GM13977 (cell line): ENCODE data around the gene ZNF497.
A peak's percentile ranks its signal among the peaks of the same experiment; 100 is the strongest.
"Not testable (repeated sequence)": the region's sequence is repeated elsewhere in the genome, so short reads cannot be mapped to it uniquely, and the experiment has no call there.

Experiments used
- DNase-seq: peaks from one replicate; pipeline ENCODE4 v3.0.0; 2012; ENCODE audit warnings: low spot score
- CTCF ChIP-seq: IDR thresholded peaks from 2 replicates; pipeline ENCODE4 v1.5.1; 2012; ENCODE audit warnings: mild to moderate bottlenecking, control low read depth; ENCODE audit not compliant: insufficient read depth; ENCODE audit errors: extremely low read depth, missing control alignments
- in situ Hi-C: fragments of 300-500 bp; cut with MboI; formaldehyde crosslinking; loops from one replicate; pipeline ENCODE4 v1.12.0; 2022; ENCODE audit warnings: low sequenced_read_pairs, low pct_unique_long_range_greater_than_20kb, mixed read lengths, inconsistent platforms; ENCODE audit not compliant: unreplicated experiment

The ZNF497 gene

DNA sequence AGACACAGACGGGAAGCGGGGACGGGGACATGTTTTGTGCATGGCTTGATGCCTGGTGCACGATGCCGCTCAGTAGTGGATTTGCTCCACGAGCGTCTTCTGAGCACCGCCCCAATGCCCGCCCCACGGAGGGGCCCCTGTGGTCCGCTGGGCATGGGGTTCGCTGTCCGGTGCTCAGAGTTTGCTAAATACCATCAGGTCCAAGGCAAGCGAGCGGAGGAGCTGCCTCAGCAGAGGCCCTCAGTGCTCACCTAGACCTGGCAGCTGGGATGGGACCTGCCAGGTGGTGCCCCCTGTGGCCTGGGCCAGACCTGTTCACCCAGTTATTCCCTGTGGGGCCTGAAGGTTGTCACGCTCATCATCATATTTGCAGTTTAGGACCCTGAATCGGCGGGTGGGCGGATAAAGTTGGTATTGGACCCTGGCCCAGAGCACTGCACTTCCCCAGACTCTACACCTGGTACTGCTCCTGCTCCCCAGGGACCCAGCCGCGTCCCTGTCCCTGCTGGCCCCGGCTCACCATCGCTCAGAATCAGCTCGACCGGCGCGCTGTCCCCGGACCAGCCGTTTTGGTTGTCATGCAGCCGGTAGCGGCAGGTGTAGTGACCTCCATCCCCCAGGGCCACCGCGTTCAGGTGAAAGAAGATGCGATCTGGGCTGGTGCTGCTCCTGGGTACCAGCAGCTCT, 11.5 kb downstream of the ZNF497 start:
- DNase-seq, result no peak
- in situ Hi-C loops, result no loop called here
- TF ChIP-seq CTCF, result no peak

DNA sequence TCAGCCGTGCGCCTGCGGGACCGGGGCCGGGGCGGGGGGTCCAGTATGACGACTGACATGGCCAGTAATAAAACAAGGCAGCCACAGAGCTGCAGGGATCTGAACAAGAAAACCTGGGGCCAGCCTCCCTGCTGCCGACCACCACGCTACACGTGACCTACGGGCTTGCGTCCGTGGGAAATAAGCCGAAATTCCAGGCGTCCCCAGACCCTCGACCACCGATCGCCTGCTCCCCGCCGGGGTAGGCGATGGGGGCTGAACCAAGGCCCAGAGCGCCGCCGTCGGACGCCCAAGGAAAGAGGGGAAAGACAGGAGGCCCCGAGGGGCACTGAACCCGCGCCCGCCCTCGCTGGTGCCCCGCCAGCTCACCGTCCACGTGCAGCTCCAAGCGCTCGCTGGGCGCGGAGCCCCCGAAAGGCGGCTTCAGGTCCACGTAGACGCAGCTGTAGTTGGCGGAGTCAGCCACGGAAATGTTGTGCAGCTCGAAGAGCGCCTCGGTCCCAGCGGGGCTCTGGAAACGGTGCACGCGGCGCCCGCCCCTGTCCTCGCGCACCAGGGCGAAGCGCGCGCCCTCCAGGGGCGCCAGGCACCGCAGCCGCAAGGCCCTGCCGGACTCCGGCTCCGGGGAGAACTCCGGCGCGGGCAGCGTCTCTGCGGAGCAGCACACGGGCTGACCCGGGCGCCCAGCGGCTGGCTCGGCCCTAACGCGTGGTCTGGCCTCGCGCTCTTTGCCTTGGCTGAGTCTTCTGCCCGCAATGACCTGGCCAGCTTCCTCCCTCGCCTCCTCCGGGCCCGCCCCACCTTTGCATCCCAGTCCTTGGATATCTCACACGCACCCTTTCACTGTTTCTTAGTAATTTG, 12.3 kb downstream of the ZNF497 start:
- in situ Hi-C loops, result no loop called here

GRCh38 chr19:58349590-58349989, 13.0 kb downstream of the ZNF497 start:
- no peak for TF ChIP-seq CTCF
- DNase-seq, result no peak
- in situ Hi-C loops, result no loop called here

More for the DNA sequence above, 12.3 kb downstream of the ZNF497 start:
- no peak for DNase-seq
- TF ChIP-seq CTCF, result no peak

GRCh38 chr19:58348080-58348479, 14.5 kb downstream of the ZNF497 start:
- DNase-seq, in situ Hi-C loops: not testable (repeated sequence)

DNA sequence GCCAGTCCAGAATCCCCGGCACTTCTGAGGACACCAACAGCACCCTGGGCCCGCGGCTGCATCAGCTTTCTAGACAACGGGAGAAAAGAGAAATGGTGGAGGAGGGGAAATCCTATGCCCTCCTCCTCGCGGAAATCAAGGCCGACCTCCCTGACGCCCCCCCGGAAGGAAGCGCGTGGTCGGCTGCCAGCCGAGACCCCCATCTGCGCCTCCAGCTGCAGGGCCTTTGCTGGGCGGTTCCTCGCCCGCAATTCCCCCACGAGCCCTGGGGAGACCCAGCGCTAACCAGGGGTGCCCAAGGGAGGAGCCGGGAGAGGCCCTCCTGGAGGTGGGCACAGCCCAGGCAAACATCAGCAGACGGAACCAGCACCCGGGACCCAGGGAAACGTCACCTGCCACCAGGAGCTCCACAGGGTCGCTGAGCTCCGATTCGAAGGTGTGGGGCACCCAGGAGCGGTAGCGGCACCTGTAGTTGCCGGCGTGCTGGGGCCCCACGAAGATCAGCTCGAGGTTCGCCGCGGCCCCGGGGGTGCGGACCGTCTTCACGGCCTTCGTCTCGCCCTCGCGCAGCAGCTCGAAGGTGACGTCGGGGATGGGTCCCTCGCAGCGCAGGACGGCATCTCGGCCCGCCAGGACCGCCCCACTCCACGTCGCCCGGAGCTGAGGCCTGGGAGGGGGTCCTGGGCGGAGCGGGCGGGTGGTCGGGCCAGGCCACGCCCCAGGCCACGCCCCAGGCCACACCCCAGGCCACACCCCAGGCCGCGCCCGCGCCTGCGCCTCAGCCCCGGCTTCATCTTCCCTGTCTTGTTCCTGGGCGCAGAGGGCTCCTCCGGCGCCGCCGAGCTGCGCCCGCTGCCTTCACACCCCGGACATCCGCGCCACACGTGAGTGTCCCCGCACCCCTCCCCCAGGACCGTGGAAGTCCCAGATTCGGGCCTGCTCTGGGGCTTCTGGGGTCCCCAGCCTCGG, 15.3 kb downstream of the ZNF497 start:
- in situ Hi-C loops, result no loop called here
- peak; percentile 97 for DNase-seq

GRCh38 chr19:58345558-58345957, 17.0 kb downstream of the ZNF497 start:
- no peak for DNase-seq
- TF ChIP-seq CTCF, result no peak
- in situ Hi-C loops, result no loop called here

More for the DNA sequence above, 15.3 kb downstream of the ZNF497 start:
- no peak for TF ChIP-seq CTCF
